Measurements from ENCODE around the gene GK2. TPM values are rescaled to one million over a fixed set of nuclear protein-coding genes. Genes with fewer than 3 reads are reported as not detected.

GK2 gene
- total and polyA plus RNA-seq, 2 of the 13 experiments (the other 11 are each of a cell fraction or from before 2014, with no cell fraction given): not detected

GRCh38 chr4:79366422-79366821 lies 41.6 kb downstream of the GK2 start:
- H3K4me3 ChIP-seq (replicated peaks in 1 of 3; ENCODE audit: insufficient read depth in 1 of 3, low read depth in 2 of 3, low read length in 3 of 3): no peak overlapping the region
- H4K20me1 ChIP-seq (ENCODE audit: insufficient read depth, low read length): no peaks in the 10 kb centered on the region
- FAIRE-seq (no peak), ATAC-seq (no peak), DNase-seq (ENCODE audit: low spot score) (no peak)
- no peaks in the 10 kb centered on the region for H3K36me3 ChIP-seq (replicated peaks in 1 of 2; ENCODE audit: control insufficient read depth in 1 of 2, insufficient read depth in 2 of 2, low read length in 2 of 2)
- BruUV-seq (replicated peaks): no TSS peak
- H3K79me2 ChIP-seq (ENCODE audit: insufficient read depth, low read length): no peaks in the 10 kb centered on the region
- no peaks in the 10 kb centered on the region for H3K27me3 ChIP-seq (ENCODE audit: control insufficient read depth in 1 of 2, insufficient read depth in 2 of 2, low read length in 2 of 2)
- H3K4me2 ChIP-seq (ENCODE audit: low read depth, low read length): no peak overlapping the region
- intact Hi-C loops (cut with micrococcal nuclease; ENCODE audit: unreplicated experiment): no loop called here
- no peaks in the 10 kb centered on the region for H3K9me3 ChIP-seq (ENCODE audit: low read length)
- H3K4me1 ChIP-seq (ENCODE audit: insufficient read depth, low read length): no peaks in the 10 kb centered on the region
- ChIA-PET CTCF (ENCODE audit: low intra/inter-chr PET ratio, low total read pairs) (no interaction called here), POLR2A (no interaction called here)
- H2AFZ ChIP-seq (ENCODE audit: low read length): no peak overlapping the region
- in situ Hi-C loops (cut with HindIII; ENCODE audit: extremely low pct_ligation_motif_present, low pct_unique_long_range_greater_than_20kb): no loop called here
- TF ChIP-seq ZBTB26 (CRISPR knock-in tag; IDR thresholded peaks at IDR 0.05; ENCODE audit: borderline replicate concordance) (no peak), MAFF (IDR thresholded peaks at IDR 0.05; ENCODE audit: low read depth, low read length) (peak; percentile 38; the same call in 1 of the 2 replicates), MAFK (conservative IDR thresholded peaks at IDR 0.05 in 1 of 2, IDR thresholded peaks at IDR 0.05 in 1 of 2; ENCODE audit: low read length in 2 of 2) (peak; percentile 34 to 67; a peak in 3 of 4 replicates)
- H3K9ac ChIP-seq (ENCODE audit: insufficient read depth, low read depth, low read length): no peak overlapping the region
- H3K27ac ChIP-seq (ENCODE audit: extremely low read length, insufficient read depth, low read length): no peak overlapping the region

- H3K27me3 ChIP-seq (ENCODE audit: control insufficient read depth in 1 of 2, insufficient read depth in 2 of 2, low read length in 2 of 2): no peaks in the 10 kb centered on the region
- H2AFZ ChIP-seq (ENCODE audit: low read length): no peak overlapping the region
- DNase-seq (ENCODE audit: low spot score) (no peak), ATAC-seq (no peak), FAIRE-seq (no peak)
- no peaks in the 10 kb centered on the region for H3K36me3 ChIP-seq (replicated peaks in 1 of 2; ENCODE audit: control insufficient read depth in 1 of 2, insufficient read depth in 2 of 2, low read length in 2 of 2)
- no peak overlapping the region for H3K9ac ChIP-seq (ENCODE audit: insufficient read depth, low read depth, low read length)
- 17% methylated on average over 6 of the region's 6 CpGs for WGBS (ENCODE audit: low lambda C conversion rate)
- H3K79me2 ChIP-seq (ENCODE audit: insufficient read depth, low read length): no peaks in the 10 kb centered on the region
- TF ChIP-seq ARNT (IDR thresholded peaks at IDR 0.05) (no peak), NAIF1 (CRISPR knock-in tag; IDR thresholded peaks at IDR 0.05; ENCODE audit: borderline replicate concordance) (no peak), ZFAT (CRISPR knock-in tag; conservative IDR thresholded peaks at IDR 0.05) (no peak), GTF3A (CRISPR knock-in tag; conservative IDR thresholded peaks at IDR 0.05) (no peak)
- H3K4me1 ChIP-seq (ENCODE audit: insufficient read depth, low read length): no peaks in the 10 kb centered on the region
- in situ Hi-C loops (cut with HindIII; ENCODE audit: extremely low pct_ligation_motif_present, low pct_unique_long_range_greater_than_20kb) (no loop called here), intact Hi-C loops (cut with micrococcal nuclease; ENCODE audit: unreplicated experiment) (no loop called here)
- no TSS peak for BruUV-seq (replicated peaks)
- CTCF ChIA-PET (ENCODE audit: low intra/inter-chr PET ratio, low total read pairs): no interaction called here
- H4K20me1 ChIP-seq (ENCODE audit: insufficient read depth, low read length): no peaks in the 10 kb centered on the region
- H3K4me2 ChIP-seq (ENCODE audit: low read depth, low read length): no peak overlapping the region
- H3K27ac ChIP-seq (ENCODE audit: extremely low read length, insufficient read depth, low read length): no peak overlapping the region
- no peaks in the 10 kb centered on the region for H3K9me3 ChIP-seq (ENCODE audit: low read length)
- no peak overlapping the region for H3K4me3 ChIP-seq (replicated peaks in 1 of 3; ENCODE audit: insufficient read depth in 1 of 3, low read depth in 2 of 3, low read length in 3 of 3)
- POLR2A ChIA-PET: no interaction called here
Measured at GRCh38 chr4:79364061-79364460, 44.0 kb downstream of the GK2 start.
